ENCODE results near the gene BAHD1. TPM values are rescaled to one million over a fixed set of nuclear protein-coding genes. Genes with fewer than 3 reads are reported as not detected.

BAHD1 gene
- total RNA-seq, 2 experiments from 2014 or later = 18.0 to 18.7 TPM

DNA sequence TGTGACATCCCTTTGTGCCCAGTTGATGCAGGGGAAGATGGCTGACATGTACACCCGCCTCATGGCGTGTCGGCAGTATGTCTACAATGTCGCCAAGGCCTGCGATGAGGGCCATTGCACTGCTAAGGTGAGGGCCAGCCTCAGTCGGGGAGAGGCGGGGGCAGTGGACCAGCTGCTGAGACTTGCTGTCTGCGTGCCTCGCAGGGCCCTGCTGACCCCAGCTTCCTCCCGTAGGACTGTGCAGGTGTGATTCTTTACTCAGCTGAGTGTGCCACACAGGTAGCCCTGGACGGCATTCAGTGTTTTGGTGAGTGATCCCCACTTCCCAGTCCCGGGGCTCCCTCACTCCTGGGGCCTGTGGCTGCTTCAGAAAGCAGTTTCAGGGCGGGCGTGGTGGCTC, 24.7 kb upstream of the BAHD1 start:
- Mint-ChIP-seq H3K27ac (peak overlapping the region; percentile 43), H3K4me1 (no peaks in the 10 kb centered on the region), H3K27me3 (no peaks in the 10 kb centered on the region), H3K4me3 (no peak overlapping the region), H3K36me3 (peaks cover 15% of the 10 kb centered on the region), H3K9me3 (no peaks in the 10 kb centered on the region)
- DNase-seq = no peak

- Mint-ChIP-seq H3K4me3 (no peak overlapping the region), H3K9me3 (no peaks in the 10 kb centered on the region), H3K27me3 (no peaks in the 10 kb centered on the region), H3K36me3 (no peaks in the 10 kb centered on the region), H3K4me1 (no peaks in the 10 kb centered on the region), H3K27ac (no peak overlapping the region)
- no peak for DNase-seq
Observed at GRCh38 chr15:40418126-40418525, 22.6 kb upstream of the BAHD1 start.

DNA sequence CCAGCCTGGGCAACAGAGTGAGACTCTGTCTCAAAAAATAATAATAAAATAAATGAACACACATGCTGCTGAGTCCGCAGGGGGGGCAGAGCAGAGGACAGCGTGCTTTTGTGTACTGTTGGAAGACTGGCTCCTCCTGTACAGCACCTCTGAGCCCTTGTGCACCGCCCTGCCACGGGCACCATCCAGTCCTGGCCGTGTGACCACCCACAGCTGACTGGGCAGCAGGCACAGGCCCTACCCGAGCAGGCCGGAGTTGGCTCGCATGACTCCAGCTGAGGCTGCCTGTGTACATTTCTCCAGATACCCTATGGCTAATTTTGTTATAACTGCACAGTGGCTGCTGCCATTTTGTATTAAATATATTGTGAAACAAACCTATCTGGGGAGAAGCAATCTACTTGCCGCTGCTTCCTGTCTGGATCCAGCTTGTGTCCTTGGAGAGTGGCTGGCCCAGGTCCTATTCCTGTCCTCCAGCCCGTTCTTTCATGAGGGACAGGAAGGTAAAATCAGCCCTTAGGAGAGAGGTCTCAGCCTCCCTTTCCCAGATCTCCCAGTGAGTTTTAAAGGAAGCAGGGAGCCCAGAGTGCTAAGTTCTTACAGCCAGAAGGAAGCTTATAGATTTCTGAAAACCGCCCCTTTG, 20.6 kb upstream of the BAHD1 start:
- no peak overlapping the region for H3K27ac Mint-ChIP-seq
- no peak for DNase-seq
- H3K36me3 Mint-ChIP-seq = no peaks in the 10 kb centered on the region
- H3K4me1 Mint-ChIP-seq = no peaks in the 10 kb centered on the region
- H3K4me3 Mint-ChIP-seq = no peak overlapping the region
- H3K27me3 Mint-ChIP-seq = no peaks in the 10 kb centered on the region
- no peaks in the 10 kb centered on the region for H3K9me3 Mint-ChIP-seq

GRCh38 chr15:40420793-40421192, 20.0 kb upstream of the BAHD1 start:
- H3K27me3 Mint-ChIP-seq = no peaks in the 10 kb centered on the region
- no peaks in the 10 kb centered on the region for H3K36me3 Mint-ChIP-seq
- no peaks in the 10 kb centered on the region for H3K9me3 Mint-ChIP-seq
- H3K4me3 Mint-ChIP-seq = no peak overlapping the region
- H3K4me1 Mint-ChIP-seq = no peaks in the 10 kb centered on the region
- H3K27ac Mint-ChIP-seq = peak overlapping the region; percentile 28
- no peak for DNase-seq

DNA sequence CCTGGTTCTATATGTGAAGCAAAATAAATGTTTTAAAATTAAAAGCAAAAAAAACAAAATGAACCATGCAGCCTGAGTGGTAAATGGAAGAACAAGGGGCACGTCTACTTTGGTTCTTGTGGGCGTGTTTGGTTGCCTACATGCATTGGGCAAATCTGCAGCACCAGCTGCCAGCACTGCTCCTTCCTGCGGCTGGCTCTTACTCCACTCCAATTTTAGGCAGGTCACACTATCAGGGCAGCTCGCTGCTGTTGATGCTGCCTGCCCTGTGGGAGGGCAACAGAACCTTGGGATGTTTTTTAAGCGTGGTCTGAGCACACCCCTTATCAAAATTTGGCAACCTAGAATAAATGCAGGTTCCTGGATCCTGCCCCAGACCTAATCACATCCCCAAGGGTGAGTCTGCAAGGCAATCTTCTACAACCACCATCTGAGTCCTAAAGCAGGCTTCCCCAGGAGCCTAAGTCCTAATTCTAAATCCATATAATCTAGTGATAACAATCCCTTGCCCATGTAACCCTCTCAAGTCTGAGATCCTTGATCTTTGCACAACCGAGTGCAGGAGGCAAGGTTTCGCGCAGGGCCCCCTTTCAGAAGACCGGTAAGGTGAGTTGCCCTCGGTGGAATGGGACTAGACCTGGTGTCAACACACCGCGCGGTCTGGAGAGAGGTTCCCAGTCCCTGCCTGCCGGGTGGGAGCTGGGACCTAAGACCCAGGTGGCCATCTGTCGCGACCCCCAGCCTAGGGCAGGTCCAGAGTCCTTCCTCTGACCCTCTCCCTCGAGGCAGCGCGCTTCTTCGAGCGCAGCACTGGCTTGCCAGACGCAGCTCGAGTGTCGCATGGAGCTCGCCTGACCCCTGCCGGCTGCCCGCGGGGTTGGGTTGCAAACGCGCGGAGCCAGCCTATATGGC, 19.3 kb upstream of the BAHD1 start:
- H3K27me3 Mint-ChIP-seq = no peaks in the 10 kb centered on the region
- peak; percentile 82 for DNase-seq
- no peak overlapping the region for H3K4me3 Mint-ChIP-seq
- peak overlapping the region; percentile 28 for H3K27ac Mint-ChIP-seq
- H3K9me3 Mint-ChIP-seq = no peaks in the 10 kb centered on the region
- no peaks in the 10 kb centered on the region for H3K4me1 Mint-ChIP-seq
- no peaks in the 10 kb centered on the region for H3K36me3 Mint-ChIP-seq

DNA sequence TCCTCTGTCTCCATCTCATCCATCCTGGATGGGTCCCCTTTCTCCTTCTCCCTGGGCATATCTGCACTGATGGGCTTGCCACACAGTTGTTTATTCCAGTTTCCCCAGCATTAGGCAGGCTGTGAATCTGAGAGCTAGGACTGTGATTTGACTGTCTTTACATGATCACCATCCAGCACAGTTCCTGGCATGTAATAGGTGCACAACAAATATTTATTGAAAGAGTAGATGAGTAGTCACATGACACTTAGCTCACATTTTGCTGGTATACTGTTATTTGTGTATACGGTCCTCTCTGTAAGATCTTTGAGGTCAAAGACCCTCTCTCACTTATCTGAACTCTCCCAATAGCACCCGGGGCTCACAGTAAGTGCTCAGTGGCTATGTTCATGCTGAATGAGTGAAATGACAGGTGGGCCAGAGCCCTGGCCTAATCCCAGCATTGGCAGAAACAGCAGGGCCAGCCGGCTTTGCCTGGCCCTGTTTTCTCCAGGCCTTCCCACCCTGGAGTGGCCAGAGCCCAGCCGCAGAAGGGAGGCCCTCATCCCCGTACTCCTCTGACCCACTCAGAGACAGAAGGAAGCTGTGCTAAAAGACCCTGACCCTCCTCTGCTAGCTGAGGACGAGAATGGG, 16.2 kb upstream of the BAHD1 start:
- H3K27me3 Mint-ChIP-seq = no peaks in the 10 kb centered on the region
- no peak for DNase-seq
- no peaks in the 10 kb centered on the region for H3K36me3 Mint-ChIP-seq
- H3K27ac Mint-ChIP-seq = no peak overlapping the region
- H3K4me3 Mint-ChIP-seq = no peak overlapping the region
- no peaks in the 10 kb centered on the region for H3K4me1 Mint-ChIP-seq
- no peaks in the 10 kb centered on the region for H3K9me3 Mint-ChIP-seq

DNA sequence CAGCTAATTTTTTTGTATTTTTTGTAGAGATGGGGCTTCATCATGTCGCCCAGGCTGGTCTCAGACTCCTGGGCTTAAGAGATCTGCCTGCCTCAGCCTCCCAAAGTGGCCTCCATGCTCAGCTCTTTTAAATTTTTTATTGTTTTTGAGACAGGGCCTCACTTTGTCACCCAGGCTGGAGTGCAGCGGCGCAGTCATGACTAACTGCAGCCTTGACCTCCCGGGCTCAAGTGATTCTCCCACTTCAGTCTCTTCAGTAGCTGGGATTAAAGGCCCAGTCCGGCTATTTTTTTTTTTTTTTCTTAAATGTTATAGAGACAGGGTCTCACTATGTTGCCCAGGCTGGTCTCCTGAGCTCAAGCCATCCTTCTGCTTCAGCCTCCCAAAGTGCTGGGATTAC, 15.1 kb upstream of the BAHD1 start:
- Mint-ChIP-seq H3K27ac (no peak overlapping the region), H3K4me1 (no peaks in the 10 kb centered on the region), H3K27me3 (no peaks in the 10 kb centered on the region), H3K36me3 (no peaks in the 10 kb centered on the region), H3K9me3 (no peaks in the 10 kb centered on the region), H3K4me3 (no peak overlapping the region)
- DNase-seq = no peak

- no peaks in the 10 kb centered on the region for H3K36me3 Mint-ChIP-seq
- H3K27me3 Mint-ChIP-seq = no peaks in the 10 kb centered on the region
- no peak overlapping the region for H3K4me3 Mint-ChIP-seq
- DNase-seq = no peak
- H3K27ac Mint-ChIP-seq = no peak overlapping the region
- H3K9me3 Mint-ChIP-seq = no peaks in the 10 kb centered on the region
- no peaks in the 10 kb centered on the region for H3K4me1 Mint-ChIP-seq
Observed at GRCh38 chr15:40427188-40427587, 13.6 kb upstream of the BAHD1 start.

DNA sequence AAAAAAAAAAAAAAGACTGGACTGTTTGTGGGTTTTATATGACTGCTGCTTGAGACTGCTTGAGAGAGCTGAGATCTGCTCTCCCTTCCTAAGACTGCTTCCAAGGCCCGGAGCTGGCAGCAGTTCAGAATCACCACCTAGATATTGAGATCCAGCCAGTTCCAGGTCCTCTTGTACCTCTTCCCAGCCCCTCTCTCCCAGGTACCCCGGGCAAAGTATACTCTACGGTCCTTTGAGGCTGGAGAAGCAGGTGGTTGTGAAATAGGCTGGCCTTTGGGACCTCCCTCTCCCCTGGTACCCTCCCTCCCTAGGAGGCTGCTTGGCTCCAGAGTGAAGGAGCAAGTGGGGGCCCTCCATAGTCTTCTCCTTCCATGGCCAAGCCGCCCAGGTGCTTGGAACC, 12.6 kb upstream of the BAHD1 start:
- no peaks in the 10 kb centered on the region for H3K27me3 Mint-ChIP-seq
- H3K4me3 Mint-ChIP-seq = no peak overlapping the region
- H3K4me1 Mint-ChIP-seq = no peaks in the 10 kb centered on the region
- no peaks in the 10 kb centered on the region for H3K36me3 Mint-ChIP-seq
- no peak overlapping the region for H3K27ac Mint-ChIP-seq
- H3K9me3 Mint-ChIP-seq = no peaks in the 10 kb centered on the region
- DNase-seq = no peak

DNA sequence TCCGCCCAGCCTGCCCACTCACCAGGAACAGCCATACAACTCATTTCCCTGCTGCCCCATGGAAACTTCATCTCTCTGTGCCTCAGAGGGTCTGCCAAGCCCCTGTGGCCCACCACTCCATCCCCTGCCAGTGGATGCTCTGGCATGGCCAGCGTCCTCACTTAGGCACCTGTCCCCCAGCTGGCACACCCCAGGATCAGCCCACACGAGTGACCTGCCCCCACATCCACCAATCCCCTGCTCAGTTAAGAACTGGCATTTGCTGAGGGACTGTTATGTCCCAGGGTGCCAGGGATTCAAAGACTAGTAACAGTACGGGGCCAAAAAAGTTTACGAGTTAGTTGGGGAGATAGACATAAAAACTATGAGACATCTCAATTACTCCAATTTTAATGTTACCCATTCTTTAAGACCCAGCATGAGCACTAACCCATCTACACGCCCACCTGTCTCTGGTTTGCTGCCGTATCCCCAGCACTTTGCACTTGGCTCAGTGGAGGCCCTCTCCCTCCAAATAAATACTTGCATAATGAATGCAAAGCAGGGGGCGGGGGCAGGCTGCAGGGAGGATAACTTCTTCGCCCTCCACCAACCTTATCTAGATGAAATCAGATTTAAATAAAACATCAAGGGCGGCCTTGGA, 11.6 kb upstream of the BAHD1 start:
- Mint-ChIP-seq H3K4me1 (no peaks in the 10 kb centered on the region), H3K4me3 (no peak overlapping the region), H3K27ac (no peak overlapping the region), H3K36me3 (no peaks in the 10 kb centered on the region), H3K9me3 (no peaks in the 10 kb centered on the region), H3K27me3 (no peaks in the 10 kb centered on the region)
- no peak for DNase-seq

DNA sequence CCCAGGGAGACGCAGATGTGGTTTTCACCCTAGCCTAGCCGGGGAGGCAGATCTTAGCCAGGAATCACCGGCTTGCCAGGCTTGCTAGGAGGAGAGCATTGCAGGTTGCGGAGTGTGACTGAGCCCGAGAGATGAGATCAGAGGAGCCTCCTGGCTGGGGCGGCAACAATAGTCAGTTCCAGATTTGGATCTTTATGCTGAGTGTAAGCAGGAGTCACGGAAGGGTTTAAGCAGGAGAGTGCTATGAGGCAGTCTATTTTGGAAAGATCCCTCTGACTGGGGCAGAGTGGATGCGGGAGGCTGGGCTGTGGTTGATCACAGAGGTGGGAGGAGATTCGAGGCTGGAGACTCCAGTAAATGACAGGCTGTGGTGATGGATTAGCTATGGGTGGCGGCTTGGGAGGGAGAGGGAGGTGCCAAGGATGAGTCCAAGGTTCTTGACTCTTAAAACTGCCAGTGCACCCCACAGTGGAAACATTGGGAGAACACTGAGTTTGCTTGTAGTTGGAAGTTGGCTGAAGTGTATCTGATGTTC, 10.4 kb upstream of the BAHD1 start:
- no peak overlapping the region for H3K27ac Mint-ChIP-seq
- H3K4me1 Mint-ChIP-seq = no peaks in the 10 kb centered on the region

DNA sequence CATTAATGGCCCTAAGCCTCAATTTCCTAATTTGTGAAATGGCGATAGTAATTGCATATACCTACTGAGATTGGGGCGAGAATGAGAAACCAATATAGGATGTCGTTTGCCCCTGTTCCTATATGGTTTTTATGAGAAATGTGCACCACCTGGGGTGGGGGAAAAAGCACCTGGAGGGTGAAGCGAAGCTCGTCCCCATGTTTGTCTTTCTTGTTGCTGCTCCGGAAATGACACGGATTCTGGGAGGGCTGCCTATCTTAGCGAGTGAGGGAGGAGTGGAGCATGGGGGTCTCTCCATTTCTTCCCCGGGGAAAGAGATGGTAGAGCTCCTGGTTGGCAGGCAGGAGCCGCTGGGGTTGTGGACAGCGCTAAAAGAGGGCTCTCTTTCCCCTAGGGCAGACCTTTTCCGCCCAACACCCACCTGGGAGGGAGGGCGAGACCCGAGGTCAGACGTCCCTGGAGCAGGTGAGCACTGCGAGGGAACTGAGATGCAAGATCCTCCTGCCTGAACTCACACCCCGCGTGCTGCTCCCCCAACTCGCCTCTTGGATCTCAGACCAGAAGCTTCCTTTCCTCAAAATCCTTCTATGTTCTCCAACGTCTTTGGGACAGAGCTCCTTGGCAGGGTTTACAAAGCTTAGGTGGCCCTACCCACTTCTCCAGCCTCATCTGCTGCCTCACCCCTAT, 5.6 kb upstream of the BAHD1 start:
- Mint-ChIP-seq H3K27ac (no peak overlapping the region), H3K4me1 (peaks cover 17% of the 10 kb centered on the region), H3K9me3 (no peaks in the 10 kb centered on the region), H3K27me3 (peaks cover 50% of the 10 kb centered on the region), H3K36me3 (no peaks in the 10 kb centered on the region), H3K4me3 (no peak overlapping the region)
- no peak for DNase-seq

More for the DNA sequence above, 10.4 kb upstream of the BAHD1 start:
- Mint-ChIP-seq H3K9me3 (no peaks in the 10 kb centered on the region), H3K4me3 (no peak overlapping the region), H3K36me3 (no peaks in the 10 kb centered on the region), H3K27me3 (peaks cover 5% of the 10 kb centered on the region)
- no peak for DNase-seq

- Mint-ChIP-seq H3K36me3 (no peaks in the 10 kb centered on the region), H3K9me3 (no peaks in the 10 kb centered on the region), H3K27ac (no peak overlapping the region)
Observed at GRCh38 chr15:40435710-40436089, 5.1 kb upstream of the BAHD1 start.

GRCh38 chr15:40436116-40436891, 4.4 kb upstream of the BAHD1 start:
- peaks cover 17% of the 10 kb centered on the region for H3K4me1 Mint-ChIP-seq
- no peak for DNase-seq
- no peak overlapping the region for H3K27ac Mint-ChIP-seq
- no peaks in the 10 kb centered on the region for H3K36me3 Mint-ChIP-seq
- H3K9me3 Mint-ChIP-seq = no peaks in the 10 kb centered on the region
- H3K27me3 Mint-ChIP-seq = peaks cover 50% of the 10 kb centered on the region
- peak overlapping the region; percentile 63 for H3K4me3 Mint-ChIP-seq

More at GRCh38 chr15:40435710-40436089, 5.1 kb upstream of the BAHD1 start:
- H3K4me1 Mint-ChIP-seq = peaks cover 17% of the 10 kb centered on the region
- H3K4me3 Mint-ChIP-seq = peak overlapping the region; percentile 12
- DNase-seq = no peak
- peaks cover 50% of the 10 kb centered on the region for H3K27me3 Mint-ChIP-seq
